Retina (tissue), 1 donor: ENCODE results near the gene KAZN.
"Not testable (repeated sequence)": the region's sequence is repeated elsewhere in the genome, so short reads cannot be mapped to it uniquely, and the experiment has no call there.

Source experiments
- DNase-seq: peaks from one replicate; pipeline ENCODE4 v3.0.0-alpha.2; 2016

Gene KAZN

GRCh38 chr1:15017120-15017519 is 418.6 kb downstream of the KAZN start:
- no peak for DNase-seq

DNA sequence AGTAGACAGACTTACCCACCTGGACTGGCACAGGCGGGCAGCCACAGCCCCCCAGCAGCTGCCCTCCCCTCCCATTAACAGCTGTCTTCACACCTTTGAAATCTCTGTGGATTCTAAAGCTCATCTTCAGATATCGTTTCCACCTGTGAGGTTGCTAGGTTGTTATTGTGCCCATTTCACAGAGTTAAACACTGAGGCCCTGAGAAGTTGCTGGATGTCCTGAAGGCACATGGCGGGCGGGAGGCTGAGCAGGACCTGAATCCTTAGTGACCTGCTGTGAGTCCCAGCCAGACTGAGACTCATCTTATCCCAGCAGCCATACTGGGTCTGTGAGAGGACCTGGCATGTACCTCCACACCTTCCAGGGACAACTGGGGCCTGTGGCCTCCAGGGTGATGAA is 420.3 kb downstream of the KAZN start:
- DNase-seq: no peak

DNA sequence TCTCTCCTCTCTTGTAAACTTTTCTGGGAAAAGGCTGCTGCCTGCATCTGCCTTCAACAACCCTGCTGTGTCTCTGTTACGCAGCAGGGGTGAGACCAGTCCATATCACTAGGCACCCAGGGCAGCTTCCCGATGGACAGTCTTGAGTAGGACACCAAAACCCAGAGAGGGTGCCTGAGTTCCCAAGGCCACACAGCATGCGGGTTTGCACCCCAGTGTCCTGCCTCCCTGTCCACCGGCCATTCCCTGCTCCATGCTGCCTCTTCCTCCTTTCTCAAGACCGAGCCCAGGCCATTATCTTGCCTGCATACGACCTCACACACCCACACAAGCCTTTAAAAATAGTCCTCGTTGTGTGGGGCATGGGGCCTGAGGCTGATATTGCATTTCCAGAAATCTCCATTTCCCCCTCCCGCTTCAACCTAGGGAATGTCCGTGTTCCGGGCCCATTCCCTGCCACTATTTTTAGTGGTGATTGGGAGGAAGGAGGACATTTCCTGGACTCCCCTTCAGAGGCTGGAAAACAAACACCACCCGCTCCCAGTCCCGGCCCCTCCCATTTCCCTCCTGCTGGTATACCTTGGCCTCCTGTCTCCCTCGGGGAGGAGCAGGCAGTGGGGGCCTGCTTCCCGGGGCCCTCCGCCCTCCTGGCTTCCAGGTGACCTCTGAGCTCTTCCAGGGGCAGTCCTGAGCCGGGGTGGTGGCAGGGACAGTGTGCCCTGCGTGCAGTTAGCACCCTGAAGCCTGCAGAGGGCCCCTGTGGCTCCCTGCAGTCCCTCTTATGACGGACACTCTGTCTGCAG is 422.7 kb downstream of the KAZN start:
- DNase-seq: no peak

GRCh38 chr1:15022048-15022447 is 423.6 kb downstream of the KAZN start:
- DNase-seq: no peak

GRCh38 chr1:15023205-15023604 is 424.7 kb downstream of the KAZN start:
- no peak for DNase-seq

GRCh38 chr1:15023976-15024375 is 425.5 kb downstream of the KAZN start:
- no peak for DNase-seq

- no peak for DNase-seq
Measured at GRCh38 chr1:15026117-15026489, 427.6 kb downstream of the KAZN start.

DNA sequence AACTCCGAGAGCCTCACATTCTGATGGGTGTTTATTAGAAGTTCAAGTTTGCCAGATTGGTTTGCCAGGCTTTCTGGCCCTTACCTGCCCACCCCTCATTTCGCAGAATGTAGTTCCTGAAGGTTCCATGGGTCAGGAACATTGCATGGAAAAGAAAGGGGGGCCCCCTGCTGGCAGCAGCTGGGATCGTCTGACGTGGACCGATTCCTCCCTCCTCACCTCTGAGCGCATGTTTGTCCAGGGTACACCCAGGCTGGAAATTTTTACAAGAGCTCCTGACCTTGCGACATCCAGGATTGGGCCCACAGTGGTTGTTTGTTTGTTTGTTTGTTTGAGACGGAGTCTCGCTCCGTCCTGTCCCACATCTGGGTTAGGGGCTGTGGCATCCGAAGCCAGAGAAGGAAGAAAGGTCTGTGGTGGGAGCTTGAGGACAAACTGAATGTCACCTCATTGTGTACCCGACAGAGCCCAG is 429.1 kb downstream of the KAZN start:
- DNase-seq: peak; percentile 90

DNA sequence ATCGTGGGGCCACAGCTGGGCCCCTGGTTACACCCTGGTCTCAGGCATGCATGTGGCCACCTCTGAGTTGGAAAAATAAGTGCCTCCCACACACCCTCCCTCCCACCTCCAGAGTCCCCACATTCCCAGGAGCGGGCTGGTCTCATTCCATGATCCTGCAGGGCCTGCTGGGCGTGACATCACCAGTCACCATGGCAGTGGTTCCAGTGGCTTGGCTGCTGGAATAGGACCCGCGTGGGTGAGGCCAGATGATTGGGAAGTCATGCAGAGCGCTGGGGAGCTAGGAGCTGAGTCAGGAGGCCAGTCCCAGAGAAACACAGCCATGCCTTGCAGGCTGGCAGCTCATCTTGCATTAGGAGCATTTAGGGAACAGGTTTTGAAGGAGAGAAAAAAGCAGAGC is 429.6 kb downstream of the KAZN start:
- DNase-seq: peak; percentile 37

- DNase-seq: no peak
Measured at GRCh38 chr1:15028616-15029015, 430.1 kb downstream of the KAZN start.

DNA sequence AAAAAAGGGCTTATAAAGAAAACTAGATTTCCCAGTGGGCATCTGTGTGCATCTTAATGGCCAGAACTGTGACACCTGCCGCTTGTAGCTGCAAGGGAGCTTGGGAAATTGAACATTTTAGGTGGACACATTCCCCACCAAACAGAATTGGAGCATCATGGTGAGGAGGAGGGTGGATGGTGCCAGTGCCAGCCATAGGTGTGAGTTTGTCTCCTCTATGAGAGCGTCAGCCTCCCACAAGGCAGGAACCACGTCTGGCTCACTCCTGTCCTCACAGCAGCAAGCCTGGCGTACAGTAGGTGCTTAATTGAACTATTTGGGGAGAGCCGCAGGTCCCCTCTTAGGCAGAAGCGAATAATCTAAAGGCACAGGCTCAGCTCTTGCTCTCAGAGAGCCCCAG is 430.6 kb downstream of the KAZN start:
- no peak for DNase-seq

- no peak for DNase-seq
Measured at GRCh38 chr1:15029786-15030185, 431.3 kb downstream of the KAZN start.

GRCh38 chr1:15031251-15031933 is 432.9 kb downstream of the KAZN start:
- no peak for DNase-seq

- no peak for DNase-seq
Measured at GRCh38 chr1:15033264-15033663, 434.8 kb downstream of the KAZN start.

GRCh38 chr1:15034656-15035055 is 436.2 kb downstream of the KAZN start:
- no peak for DNase-seq

DNA sequence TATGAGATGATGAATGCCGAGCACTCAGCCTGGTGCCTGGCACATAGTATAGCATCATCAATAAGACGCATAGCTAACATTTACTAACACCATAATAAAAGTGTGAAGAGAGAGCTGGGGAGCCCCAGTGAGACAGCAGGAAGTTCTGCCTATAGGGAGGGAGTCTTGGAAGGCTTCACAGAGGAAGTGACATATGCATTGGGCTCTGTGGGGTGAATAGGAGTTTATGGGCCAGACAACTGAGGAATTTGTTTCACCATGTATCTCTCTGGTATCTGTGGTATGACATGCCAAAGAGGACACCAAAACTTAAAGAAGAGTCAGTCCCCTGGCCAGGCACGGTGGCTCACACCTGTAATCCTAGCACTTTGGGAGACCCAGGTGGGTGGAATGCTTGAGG is 436.8 kb downstream of the KAZN start:
- DNase-seq: no peak

DNA sequence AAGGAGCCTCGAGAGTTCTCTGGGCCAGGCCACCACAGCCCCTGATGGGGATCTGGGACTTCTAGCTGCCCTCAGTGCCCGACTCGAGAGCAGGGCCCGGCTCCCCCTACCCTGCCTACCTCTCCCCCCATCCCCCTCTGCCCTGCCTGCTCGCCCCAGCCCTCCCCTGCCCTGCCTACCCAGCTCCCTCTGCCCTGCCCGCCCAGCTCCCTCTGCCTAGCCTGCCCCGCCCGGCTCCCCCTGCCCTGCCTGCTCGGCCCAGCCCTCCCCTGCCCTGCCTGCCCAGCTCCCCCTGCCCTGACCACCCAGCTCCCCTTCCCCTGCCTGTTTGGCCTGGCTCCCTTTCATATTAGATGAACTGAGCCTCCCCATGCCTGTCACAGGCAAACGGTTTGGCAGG is 437.6 kb downstream of the KAZN start:
- DNase-seq: no peak

DNA sequence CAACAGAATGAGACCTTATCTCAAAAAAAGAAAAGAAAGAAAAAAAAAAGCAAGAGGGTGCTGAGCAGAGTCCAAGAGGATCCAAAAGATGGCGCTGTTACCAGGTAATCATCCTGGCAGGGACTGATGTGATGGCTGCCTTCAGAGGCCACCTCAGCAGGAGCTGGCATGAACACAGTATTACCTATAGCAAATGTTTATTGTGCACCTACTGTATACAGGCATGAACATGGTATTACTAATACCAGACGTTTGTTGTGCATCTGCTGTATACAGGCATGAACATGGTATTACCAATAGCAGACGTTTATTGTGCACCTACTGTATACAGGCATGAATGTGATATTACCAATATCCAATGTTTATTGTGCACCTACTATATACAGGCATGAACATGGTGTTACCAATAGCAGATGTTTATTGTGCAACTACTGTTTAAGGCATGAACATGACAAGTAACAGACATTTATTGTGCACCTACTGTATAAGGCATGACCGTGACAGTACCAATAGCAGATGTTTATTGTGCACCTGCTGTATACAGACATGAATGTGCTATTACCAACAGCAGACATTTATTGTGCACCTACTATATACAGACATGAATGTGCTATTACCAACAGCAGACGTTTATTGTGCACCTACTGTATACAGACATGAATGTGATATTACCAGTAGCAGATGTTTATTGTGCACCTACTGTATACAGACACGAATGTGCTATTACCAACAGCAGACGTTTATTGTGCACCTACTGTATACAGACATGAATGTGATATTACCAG is 439.9 kb downstream of the KAZN start:
- DNase-seq: peak; percentile 33

GRCh38 chr1:15039017-15039648 is 440.6 kb downstream of the KAZN start:
- DNase-seq: no peak

DNA sequence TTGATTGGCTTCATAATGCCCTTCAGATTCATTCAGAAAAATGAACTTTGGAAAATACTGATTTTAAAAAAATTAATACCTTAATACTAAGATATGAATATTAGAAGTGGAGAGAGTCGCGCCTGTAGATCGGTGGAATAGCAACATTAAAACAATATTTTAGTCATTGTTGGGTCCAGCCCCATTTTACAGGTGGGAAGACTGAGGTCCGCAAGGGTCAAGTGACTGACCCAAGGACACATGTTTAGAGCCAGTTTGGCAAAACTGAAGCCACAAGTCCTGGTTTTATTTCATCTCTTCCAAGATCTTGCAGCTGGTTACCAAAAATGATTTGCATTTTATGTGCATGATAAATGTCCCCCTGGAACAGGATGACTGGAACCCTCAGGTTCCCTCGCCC is 441.4 kb downstream of the KAZN start:
- no peak for DNase-seq

DNA sequence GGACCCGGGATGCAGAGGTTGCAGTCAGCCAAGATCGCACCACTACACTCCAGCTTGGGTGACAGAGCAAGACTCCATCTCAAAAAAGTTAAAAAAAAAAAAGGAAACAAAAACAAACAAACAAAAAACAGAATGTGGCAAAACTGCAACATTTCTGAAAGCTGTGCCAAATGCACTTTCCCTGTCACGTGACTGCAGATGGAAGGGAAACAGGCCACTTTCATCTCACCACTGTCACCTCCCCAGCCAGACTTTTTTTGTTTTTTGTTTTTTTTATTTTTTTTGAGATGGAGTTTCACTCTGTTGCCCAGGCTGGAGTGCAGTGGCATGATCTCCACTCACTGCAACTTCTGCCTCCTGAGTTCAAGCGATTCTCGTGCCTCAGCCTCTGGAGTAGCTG is 442.2 kb downstream of the KAZN start:
- not testable (repeated sequence) for DNase-seq

DNA sequence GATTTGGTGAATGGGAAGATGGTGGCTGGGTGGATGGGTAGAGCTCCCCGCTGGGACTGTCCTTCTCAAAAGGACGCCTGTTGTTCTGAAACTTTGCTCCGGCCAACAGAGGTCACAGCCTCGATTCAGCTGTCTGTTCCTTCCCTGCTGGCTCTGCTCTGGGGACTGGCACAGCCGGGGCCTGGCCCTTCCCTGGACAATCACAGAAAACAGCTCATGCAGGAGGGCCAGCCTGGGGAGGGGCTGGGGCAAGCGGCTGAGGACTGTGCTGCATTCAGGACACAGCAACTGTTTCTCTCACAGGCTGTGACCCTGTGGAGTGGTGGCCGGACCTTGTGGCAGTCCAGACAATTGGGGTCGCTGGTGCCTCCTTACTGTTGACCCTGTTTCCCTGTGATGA is 444.4 kb downstream of the KAZN start:
- DNase-seq: peak; percentile 53

DNA sequence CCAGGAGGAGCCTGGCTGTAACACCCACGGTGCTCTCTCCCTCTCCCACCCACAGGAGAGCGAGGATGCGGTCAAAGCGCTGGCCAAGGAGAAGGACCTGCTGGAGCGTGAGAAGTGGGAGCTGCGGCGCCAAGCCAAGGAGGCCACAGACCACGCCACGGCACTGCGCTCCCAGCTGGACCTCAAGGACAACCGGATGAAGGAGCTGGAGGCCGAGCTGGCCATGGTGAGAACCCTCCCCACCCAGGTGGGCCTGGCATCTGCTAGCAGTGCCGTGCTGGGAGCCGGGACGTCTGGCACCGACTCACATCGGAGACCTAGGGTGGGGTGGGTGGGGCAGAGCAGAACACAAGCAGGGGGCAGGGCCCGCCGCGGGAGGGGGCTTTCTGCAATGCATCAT is 445.4 kb downstream of the KAZN start:
- no peak for DNase-seq
